ENCODE results near the gene PPP1R3E. TPM values are rescaled to one million over a fixed set of nuclear protein-coding genes. Genes with fewer than 3 reads are reported as not detected.

Gene PPP1R3E
- total and polyA plus RNA-seq, 2 of the 13 experiments (the other 11 are each of a cell fraction or from before 2014, with no cell fraction given), result 16.5 to 26.5 TPM

DNA sequence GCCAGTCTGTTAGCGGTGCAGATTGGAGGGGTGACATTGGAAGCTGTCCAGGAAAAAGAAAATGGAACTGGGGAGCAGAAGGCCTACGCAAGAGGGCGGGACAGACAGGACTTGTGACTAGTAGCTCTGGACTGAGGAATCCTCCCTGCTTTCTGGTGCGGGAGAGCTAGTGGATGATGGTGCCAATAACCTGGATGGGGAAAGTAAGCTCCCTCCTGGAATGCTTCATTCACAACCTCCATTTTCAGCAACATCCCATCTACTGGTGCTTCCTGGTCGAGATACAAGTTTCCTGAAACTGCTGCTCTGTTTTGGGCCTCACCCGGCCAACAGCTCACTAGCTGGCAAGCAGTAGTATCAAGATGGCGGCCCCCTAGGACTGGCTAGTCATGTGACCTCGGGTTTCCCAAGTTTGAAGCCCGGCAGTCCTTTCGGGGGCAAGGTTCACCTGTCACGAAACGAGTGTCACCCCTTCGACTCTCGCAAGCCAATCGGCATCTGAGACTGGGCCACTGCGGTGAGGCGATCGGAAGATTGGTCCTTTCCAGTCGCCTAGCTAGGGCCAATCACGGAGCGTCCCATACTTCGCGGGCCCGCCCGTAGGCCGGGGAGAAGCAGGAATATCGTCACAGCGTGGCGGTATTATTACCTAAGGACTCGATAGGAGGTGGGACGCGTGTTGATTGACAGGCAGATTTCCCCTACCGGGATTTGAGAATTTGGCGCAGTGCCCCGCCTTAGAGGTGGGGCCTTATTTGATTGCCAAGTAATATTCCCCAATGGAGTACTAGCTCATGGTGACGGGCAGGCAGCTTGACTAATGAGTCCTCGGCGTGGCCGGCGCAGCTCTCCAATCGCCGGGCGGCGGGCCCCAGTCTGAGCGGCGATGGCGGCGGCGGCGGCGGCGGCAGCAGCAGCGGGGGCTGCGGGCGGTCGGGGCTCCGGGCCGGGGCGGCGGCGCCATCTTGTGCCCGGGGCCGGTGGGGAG is 18.2 kb upstream of the PPP1R3E start, which contains the start of gene PABPN1 (continued):
- TF ChIP-seq, protein P1, sequence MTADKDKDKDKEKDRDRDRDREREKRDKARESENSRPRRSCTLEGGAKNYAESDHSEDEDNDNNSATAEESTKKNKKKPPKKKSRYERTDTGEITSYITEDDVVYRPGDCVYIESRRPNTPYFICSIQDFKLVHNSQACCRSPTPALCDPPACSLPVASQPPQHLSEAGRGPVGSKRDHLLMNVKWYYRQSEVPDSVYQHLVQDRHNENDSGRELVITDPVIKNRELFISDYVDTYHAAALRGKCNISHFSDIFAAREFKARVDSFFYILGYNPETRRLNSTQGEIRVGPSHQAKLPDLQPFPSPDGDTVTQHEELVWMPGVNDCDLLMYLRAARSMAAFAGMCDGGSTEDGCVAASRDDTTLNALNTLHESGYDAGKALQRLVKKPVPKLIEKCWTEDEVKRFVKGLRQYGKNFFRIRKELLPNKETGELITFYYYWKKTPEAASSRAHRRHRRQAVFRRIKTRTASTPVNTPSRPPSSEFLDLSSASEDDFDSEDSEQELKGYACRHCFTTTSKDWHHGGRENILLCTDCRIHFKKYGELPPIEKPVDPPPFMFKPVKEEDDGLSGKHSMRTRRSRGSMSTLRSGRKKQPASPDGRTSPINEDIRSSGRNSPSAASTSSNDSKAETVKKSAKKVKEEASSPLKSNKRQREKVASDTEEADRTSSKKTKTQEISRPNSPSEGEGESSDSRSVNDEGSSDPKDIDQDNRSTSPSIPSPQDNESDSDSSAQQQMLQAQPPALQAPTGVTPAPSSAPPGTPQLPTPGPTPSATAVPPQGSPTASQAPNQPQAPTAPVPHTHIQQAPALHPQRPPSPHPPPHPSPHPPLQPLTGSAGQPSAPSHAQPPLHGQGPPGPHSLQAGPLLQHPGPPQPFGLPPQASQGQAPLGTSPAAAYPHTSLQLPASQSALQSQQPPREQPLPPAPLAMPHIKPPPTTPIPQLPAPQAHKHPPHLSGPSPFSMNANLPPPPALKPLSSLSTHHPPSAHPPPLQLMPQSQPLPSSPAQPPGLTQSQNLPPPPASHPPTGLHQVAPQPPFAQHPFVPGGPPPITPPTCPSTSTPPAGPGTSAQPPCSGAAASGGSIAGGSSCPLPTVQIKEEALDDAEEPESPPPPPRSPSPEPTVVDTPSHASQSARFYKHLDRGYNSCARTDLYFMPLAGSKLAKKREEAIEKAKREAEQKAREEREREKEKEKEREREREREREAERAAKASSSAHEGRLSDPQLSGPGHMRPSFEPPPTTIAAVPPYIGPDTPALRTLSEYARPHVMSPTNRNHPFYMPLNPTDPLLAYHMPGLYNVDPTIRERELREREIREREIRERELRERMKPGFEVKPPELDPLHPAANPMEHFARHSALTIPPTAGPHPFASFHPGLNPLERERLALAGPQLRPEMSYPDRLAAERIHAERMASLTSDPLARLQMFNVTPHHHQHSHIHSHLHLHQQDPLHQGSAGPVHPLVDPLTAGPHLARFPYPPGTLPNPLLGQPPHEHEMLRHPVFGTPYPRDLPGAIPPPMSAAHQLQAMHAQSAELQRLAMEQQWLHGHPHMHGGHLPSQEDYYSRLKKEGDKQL (CRISPR knock-in tag; IDR thresholded peaks at IDR 0.05; ENCODE audit: low read depth), result 0 out of 2 replicates have a peak, but pooled peaks have one; percentile 6
- TF ChIP-seq KLF13 (CRISPR knock-in tag; IDR thresholded peaks at IDR 0.05), result peak; percentile 97; the same call in 1 of the 2 replicates
- peak; percentile 94; the same call in 1 of the 2 replicates for TF ChIP-seq CHD4 (IDR thresholded peaks at IDR 0.05; ENCODE audit: borderline replicate concordance, low read length)
- peak; percentile 99 for TF ChIP-seq EHMT2 (IDR thresholded peaks at IDR 0.05; ENCODE audit: borderline replicate concordance, low read depth, low read length)
- TF ChIP-seq, protein P2, sequence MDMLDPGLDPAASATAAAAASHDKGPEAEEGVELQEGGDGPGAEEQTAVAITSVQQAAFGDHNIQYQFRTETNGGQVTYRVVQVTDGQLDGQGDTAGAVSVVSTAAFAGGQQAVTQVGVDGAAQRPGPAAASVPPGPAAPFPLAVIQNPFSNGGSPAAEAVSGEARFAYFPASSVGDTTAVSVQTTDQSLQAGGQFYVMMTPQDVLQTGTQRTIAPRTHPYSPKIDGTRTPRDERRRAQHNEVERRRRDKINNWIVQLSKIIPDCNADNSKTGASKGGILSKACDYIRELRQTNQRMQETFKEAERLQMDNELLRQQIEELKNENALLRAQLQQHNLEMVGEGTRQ (IDR thresholded peaks at IDR 0.05; ENCODE audit: low read depth, low read length), result peak; percentile 92
- TF ChIP-seq, protein P2 (CRISPR knock-in tag; IDR thresholded peaks at IDR 0.05; ENCODE audit: borderline replicate concordance), result peak; percentile 99
- TF ChIP-seq, protein P3, sequence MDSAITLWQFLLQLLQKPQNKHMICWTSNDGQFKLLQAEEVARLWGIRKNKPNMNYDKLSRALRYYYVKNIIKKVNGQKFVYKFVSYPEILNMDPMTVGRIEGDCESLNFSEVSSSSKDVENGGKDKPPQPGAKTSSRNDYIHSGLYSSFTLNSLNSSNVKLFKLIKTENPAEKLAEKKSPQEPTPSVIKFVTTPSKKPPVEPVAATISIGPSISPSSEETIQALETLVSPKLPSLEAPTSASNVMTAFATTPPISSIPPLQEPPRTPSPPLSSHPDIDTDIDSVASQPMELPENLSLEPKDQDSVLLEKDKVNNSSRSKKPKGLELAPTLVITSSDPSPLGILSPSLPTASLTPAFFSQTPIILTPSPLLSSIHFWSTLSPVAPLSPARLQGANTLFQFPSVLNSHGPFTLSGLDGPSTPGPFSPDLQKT (CRISPR knock-in tag; IDR thresholded peaks at IDR 0.05; ENCODE audit: borderline replicate concordance), result no peak
- no peak; the same call in 1 of the 2 replicates for TF ChIP-seq ZNF33A (CRISPR knock-in tag; IDR thresholded peaks at IDR 0.05; ENCODE audit: borderline replicate concordance)
- no peak for TF ChIP-seq IKZF1 (IDR thresholded peaks at IDR 0.05)
- TF ChIP-seq, protein P4, sequence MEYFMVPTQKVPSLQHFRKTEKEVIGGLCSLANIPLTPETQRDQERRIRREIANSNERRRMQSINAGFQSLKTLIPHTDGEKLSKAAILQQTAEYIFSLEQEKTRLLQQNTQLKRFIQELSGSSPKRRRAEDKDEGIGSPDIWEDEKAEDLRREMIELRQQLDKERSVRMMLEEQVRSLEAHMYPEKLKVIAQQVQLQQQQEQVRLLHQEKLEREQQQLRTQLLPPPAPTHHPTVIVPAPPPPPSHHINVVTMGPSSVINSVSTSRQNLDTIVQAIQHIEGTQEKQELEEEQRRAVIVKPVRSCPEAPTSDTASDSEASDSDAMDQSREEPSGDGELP (IDR thresholded peaks at IDR 0.05; ENCODE audit: borderline replicate concordance, low read depth), result peak; percentile 71; the same call in 1 of the 2 replicates
- peak; percentile 61 for TF ChIP-seq ZMYM3 (CRISPR knock-in tag; IDR thresholded peaks at IDR 0.05)
- TF ChIP-seq KDM3A (CRISPR knock-in tag; IDR thresholded peaks at IDR 0.05; ENCODE audit: low read depth), result peak; percentile 99
- no peak for TF ChIP-seq PHF20 (CRISPR knock-in tag; IDR thresholded peaks at IDR 0.05)
- TF ChIP-seq LCORL (IDR thresholded peaks at IDR 0.05), result peak; percentile 94
- 0 out of 2 replicates have a peak, but pooled peaks have one; percentile 45 for TF ChIP-seq LCORL (CRISPR knock-in tag; IDR thresholded peaks at IDR 0.05)
- TF ChIP-seq ZNF430 (CRISPR knock-in tag; IDR thresholded peaks at IDR 0.05), result peak; percentile 73
- TF ChIP-seq MTERF4 (CRISPR knock-in tag; IDR thresholded peaks at IDR 0.05), result peak; percentile 93
